Activated T-cell treated with anti-CD3 and anti-CD28 coated beads, Interleukin-2, amount 50 U/mL, for 72 hours (primary cell): ENCODE results near the gene LTB4R. TPM values are rescaled to one million over a fixed set of nuclear protein-coding genes. Genes with fewer than 3 reads are reported as not detected.

Experiments
- ATAC-seq, 2 donors: fragments of 150-1000 bp; cut with Tn5 transposase; replicated peaks in 1 of 2; 2 replicates each; pipeline ENCODE4 v1.10.0; 2021; ENCODE audit warnings: moderate library complexity in 2 of 2, mild to moderate bottlenecking in 1 of 2
- DNase-seq, 2 donors: peaks; one replicate each; pipeline ENCODE4 v3.0.0; 2021 to 2022; ENCODE audit warnings: mixed read lengths in 1 of 2
- H3K27ac Mint-ChIP-seq: one replicate; pipeline ENCODE4 v1.8.0; 2022; ENCODE audit warnings: mild to moderate bottlenecking, moderate library complexity, mixed read lengths
- H3K27me3 Mint-ChIP-seq: one replicate; pipeline ENCODE4 v1.8.0; 2022; ENCODE audit warnings: low read depth, mixed read lengths
- H3K36me3 Mint-ChIP-seq, 2 donors: one replicate each; pipeline ENCODE4 v1.8.0; 2022; ENCODE audit warnings: mixed read lengths in 2 of 2, mild to moderate bottlenecking in 1 of 2; ENCODE audit not compliant: insufficient read depth in 2 of 2
- H3K4me1 Mint-ChIP-seq: one replicate; pipeline ENCODE4 v1.8.0; 2022; ENCODE audit warnings: low read depth, mixed read lengths
- H3K4me3 Mint-ChIP-seq, 2 donors: one replicate each; pipeline ENCODE4 v1.8.0; 2022; ENCODE audit warnings: mild to moderate bottlenecking in 2 of 2, mixed read lengths in 2 of 2, moderate library complexity in 2 of 2
- H3K9me3 Mint-ChIP-seq, 2 donors: one replicate each; pipeline ENCODE4 v1.8.0; 2022; ENCODE audit warnings: mixed read lengths in 2 of 2
- total RNA-seq, 2 donors: library from RNA; stranded (reverse); gene quantifications; one replicate each; pipeline ENCODE4 v1.2.3, GENCODE V29; 2022

LTB4R gene
- total RNA-seq, 2 donors from 2014 or later = 27.1 to 28.5 TPM

DNA sequence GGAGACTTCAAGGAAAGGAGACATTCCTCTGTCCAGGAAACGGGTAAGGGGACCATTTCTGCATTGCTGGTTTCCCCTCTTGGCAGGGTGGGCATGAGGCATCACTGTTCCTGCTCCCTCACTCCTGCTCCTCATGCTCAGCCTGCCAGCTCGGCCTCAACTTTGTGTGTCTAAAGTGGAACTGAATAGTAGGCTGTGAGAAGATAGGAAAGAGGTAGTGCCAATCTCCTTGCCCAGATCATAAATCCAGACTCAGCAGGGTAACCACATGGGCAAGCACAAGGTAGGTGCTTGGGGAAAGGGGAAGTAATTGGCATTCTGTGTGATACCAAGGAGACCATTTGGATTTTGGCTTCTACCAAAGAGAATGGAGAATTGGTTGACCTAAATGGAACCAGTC, 2.6 kb downstream of the LTB4R start:
- Mint-ChIP-seq H3K4me3 (peak overlapping the region; percentile 17 to 86), H3K27me3 (no peaks in the 10 kb centered on the region), H3K9me3 (no peaks in the 10 kb centered on the region), H3K27ac (peak overlapping the region; percentile 22), H3K4me1 (peaks cover 71% of the 10 kb centered on the region), H3K36me3 (peaks cover 0 to 10% of the 10 kb centered on the region in 2 donors)
- ATAC-seq (no peak), DNase-seq (no peak)

DNA sequence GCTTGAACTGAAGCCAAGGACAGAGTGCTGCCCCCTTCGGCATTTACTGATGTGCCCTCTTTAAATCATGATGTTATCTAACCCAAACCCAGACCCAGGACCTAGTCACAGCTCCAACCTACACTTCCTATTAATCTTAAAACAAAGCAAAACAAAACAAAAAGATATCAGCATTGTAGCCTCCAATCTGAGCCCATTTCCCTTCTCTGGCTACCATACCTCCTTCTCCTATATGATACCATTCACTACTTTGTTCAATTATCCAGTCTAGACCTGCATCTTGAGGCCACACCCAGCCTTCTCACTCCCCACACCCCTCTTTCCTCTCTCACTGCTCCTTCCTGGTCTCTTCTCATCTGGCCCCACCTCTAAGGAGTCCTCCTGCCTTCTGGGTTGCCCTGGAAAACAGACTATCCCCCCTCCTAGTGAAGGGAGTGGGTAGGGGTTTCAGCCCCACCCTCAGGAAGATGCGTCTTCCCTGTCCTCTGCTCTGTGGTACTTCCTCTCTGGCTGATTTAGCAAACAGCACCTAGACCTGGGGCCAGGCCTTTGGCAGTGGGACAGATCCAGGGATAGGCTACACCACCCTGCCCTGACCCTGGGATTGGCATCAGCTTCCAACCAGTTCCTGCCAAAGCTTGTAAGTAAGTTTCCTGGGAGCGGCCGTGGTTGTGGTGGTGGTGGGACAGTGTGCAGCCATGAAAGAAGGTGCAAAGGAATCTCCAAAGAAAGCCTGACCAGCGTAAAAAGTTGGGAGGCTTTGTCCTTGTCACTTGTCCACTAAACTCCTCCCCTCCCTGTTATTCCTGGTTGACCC, 3.3 kb downstream of the LTB4R start:
- peaks cover 0 to 4% of the 10 kb centered on the region in 2 donors for H3K36me3 Mint-ChIP-seq
- ATAC-seq = no peak
- H3K27ac Mint-ChIP-seq = no peak overlapping the region
- H3K4me3 Mint-ChIP-seq = peak overlapping the region in 1 of 2 donors; percentile 42
- no peaks in the 10 kb centered on the region for H3K9me3 Mint-ChIP-seq
- no peak for DNase-seq
- peaks cover 65% of the 10 kb centered on the region for H3K4me1 Mint-ChIP-seq
- peaks cover 6% of the 10 kb centered on the region for H3K27me3 Mint-ChIP-seq

DNA sequence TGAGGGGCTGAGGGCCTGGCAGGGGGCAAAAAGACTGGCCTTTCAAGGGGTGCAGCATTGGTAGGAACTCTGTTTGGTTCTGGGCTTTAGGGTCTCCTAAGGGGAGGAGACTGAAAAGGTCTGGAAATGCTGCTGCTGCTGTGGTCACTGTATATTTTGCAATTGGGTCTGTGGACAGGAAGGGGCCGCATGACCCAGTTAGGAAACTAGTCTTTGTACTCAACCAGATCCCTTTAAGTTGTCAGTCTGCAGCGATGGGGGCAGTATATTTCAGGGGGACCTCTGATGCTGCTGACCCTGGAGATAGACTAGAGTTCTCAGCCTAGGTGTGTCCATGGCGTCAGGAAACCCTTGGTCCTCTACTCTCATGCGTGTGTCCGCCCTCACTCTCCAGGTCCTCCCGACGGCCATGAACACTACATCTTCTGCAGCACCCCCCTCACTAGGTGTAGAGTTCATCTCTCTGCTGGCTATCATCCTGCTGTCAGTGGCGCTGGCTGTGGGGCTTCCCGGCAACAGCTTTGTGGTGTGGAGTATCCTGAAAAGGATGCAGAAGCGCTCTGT, 4.0 kb downstream of the LTB4R start:
- Mint-ChIP-seq H3K4me3 (no peak overlapping the region), H3K27me3 (peaks cover 6% of the 10 kb centered on the region)

DNA sequence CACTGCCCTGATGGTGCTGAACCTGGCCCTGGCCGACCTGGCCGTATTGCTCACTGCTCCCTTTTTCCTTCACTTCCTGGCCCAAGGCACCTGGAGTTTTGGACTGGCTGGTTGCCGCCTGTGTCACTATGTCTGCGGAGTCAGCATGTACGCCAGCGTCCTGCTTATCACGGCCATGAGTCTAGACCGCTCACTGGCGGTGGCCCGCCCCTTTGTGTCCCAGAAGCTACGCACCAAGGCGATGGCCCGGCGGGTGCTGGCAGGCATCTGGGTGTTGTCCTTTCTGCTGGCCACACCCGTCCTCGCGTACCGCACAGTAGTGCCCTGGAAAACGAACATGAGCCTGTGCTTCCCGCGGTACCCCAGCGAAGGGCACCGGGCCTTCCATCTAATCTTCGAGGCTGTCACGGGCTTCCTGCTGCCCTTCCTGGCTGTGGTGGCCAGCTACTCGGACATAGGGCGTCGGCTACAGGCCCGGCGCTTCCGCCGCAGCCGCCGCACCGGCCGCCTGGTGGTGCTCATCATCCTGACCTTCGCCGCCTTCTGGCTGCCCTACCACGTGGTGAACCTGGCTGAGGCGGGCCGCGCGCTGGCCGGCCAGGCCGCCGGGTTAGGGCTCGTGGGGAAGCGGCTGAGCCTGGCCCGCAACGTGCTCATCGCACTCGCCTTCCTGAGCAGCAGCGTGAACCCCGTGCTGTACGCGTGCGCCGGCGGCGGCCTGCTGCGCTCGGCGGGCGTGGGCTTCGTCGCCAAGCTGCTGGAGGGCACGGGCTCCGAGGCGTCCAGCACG, 4.7 kb downstream of the LTB4R start:
- Mint-ChIP-seq H3K36me3 (peaks cover 0 to 4% of the 10 kb centered on the region in 2 donors), H3K27me3 (peaks cover 6% of the 10 kb centered on the region), H3K27ac (no peak overlapping the region), H3K4me1 (peaks cover 56% of the 10 kb centered on the region), H3K4me3 (no peak overlapping the region), H3K9me3 (no peaks in the 10 kb centered on the region)
- ATAC-seq (no peak), DNase-seq (no peak)

More for the DNA sequence above, 4.0 kb downstream of the LTB4R start:
- ATAC-seq = no peak
- H3K9me3 Mint-ChIP-seq = no peaks in the 10 kb centered on the region
- H3K4me1 Mint-ChIP-seq = peaks cover 57% of the 10 kb centered on the region
- H3K27ac Mint-ChIP-seq = no peak overlapping the region
- no peak for DNase-seq
- peaks cover 0 to 4% of the 10 kb centered on the region in 2 donors for H3K36me3 Mint-ChIP-seq

DNA sequence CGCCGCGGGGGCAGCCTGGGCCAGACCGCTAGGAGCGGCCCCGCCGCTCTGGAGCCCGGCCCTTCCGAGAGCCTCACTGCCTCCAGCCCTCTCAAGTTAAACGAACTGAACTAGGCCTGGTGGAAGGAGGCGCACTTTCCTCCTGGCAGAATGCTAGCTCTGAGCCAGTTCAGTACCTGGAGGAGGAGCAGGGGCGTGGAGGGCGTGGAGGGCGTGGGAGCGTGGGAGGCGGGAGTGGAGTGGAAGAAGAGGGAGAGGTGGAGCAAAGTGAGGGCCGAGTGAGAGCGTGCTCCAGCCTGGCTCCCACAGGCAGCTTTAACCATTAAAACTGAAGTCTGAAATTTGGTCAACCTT, 5.3 kb downstream of the LTB4R start:
- H3K36me3 Mint-ChIP-seq = peaks cover 0 to 4% of the 10 kb centered on the region in 2 donors
- ATAC-seq = no peak
- no peak overlapping the region for H3K4me3 Mint-ChIP-seq
- H3K4me1 Mint-ChIP-seq = peaks cover 53% of the 10 kb centered on the region
- H3K27ac Mint-ChIP-seq = no peak overlapping the region
- H3K9me3 Mint-ChIP-seq = no peaks in the 10 kb centered on the region
- peaks cover 6% of the 10 kb centered on the region for H3K27me3 Mint-ChIP-seq
- no peak for DNase-seq

DNA sequence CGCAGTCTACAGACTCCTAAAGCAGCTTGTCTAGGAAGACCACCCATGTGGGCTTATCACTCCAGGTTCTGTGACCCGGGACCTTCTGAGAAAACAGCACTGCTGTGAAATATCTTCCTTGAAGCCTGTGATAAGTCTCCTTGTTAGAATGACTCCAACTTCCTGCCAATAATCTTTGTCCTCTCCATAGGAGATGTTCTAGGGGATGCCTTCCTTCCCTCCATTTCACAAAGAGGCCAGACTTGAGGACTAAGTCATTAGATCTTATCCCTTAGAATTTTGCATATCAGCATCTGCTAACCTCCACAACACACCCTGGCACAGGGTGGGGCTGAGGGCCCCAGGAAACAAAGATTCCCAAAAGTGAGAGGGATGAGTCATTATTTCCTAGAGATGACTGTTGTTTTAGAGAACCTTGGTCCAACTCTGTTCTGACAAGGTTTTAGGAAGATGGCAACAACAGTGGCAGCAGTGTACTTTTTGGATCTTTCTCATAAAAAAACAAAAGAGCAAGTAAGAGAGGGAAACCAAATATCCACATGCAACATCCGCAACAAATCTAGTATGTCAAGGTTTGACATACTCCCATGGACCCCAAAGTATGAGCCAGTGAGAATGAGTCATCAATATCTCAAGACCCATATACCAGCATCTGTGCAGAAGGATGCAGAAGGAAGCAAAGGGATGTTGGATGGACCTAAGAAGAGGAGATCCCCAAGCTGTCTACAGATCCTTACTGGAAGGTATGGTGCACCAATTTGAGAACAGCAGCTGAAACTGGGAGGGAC, 6.0 kb downstream of the LTB4R start:
- Mint-ChIP-seq H3K9me3 (no peaks in the 10 kb centered on the region), H3K27me3 (peaks cover 6% of the 10 kb centered on the region), H3K36me3 (peaks cover 0 to 4% of the 10 kb centered on the region in 2 donors), H3K27ac (peak overlapping the region; percentile 16), H3K4me1 (peaks cover 45% of the 10 kb centered on the region), H3K4me3 (peak overlapping the region in 1 of 2 donors; percentile 40)
- ATAC-seq = peak in 1 of 2 donors; percentile 50
- no peak for DNase-seq

DNA sequence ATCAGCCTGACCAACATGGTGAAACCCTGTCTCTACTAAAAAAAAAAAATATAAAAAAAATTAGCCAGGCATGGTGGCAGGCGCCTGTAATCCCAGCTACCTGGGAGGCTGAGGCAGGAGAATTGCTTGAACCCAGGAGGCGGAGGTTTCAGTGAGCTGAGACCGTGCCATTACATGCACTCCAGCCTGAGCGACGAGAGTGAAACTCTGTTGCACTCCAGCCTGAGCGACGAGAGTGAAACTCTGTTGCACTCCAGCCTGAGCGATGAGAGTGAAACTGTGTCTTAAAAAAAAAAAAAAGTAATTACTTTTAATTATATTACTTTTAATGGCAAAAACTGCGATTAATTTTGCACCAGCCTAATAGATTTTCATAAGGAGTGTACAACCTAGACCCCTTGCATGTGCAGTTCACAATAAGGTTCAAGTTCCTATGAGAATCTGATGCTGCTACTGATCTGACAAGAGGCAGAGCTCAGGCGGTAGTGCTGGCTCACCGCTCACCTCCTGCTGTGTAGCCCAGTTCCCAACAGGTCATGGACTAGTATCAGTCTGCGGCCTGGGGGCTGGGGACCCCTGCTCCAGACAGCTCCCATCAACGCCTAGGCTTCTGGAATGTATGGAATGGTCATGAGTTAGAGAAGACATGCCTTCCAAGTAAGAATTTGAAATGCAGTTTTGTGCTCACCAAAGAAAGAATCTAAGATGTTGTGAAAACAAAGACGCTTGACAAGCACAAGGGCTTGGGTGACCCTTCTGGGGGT, 10.1 kb downstream of the LTB4R start:
- Mint-ChIP-seq H3K27ac (no peak overlapping the region), H3K36me3 (no peaks in the 10 kb centered on the region), H3K9me3 (no peaks in the 10 kb centered on the region), H3K27me3 (peaks cover 6% of the 10 kb centered on the region), H3K4me3 (no peak overlapping the region), H3K4me1 (peaks cover 15% of the 10 kb centered on the region)
- no peak for ATAC-seq
- no peak for DNase-seq

DNA sequence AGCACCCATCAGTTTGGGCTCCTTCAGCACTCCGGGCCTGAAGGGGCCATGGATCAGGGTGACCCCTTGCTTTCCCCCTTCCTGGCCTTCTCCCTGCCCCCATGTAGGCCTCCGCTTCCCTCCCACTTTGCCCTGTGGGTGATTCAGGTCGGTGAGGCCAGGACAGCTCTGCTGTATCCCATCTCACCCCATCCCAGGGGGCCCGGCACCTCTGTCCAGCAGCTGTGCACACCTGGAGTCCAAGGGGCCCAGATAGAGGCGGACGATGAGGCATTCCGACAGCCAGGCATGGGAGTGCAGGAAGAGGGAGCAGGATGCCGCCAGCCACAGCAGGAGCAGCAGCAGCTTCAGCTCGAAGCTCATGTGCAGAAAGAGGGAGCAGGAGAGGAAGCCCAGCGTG, 11.4 kb downstream of the LTB4R start:
- H3K4me1 Mint-ChIP-seq = peaks cover 9% of the 10 kb centered on the region
- ATAC-seq = no peak
- no peaks in the 10 kb centered on the region for H3K36me3 Mint-ChIP-seq

DNA sequence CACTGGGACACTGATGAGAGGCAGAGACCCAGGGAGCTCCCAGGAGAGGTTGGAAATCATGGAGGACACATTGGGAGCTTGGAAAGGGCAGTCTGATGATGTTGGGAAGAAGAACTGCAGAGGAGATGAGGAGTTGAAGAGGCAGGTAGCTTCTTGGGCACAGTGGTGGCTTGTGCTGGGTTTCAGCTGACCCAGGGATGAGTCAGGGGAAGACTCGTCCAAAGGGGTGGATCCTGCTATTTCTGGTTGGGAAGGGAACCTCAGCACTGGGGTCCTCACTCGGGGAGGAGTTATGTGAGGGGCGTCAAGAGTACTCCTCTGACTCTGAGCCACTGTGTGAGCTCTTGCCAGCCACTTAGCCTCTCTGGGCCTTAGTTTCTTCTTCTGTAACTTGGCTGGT, 12.0 kb downstream of the LTB4R start:
- DNase-seq = no peak
- Mint-ChIP-seq H3K36me3 (no peaks in the 10 kb centered on the region), H3K4me3 (no peak overlapping the region), H3K27ac (no peak overlapping the region), H3K9me3 (no peaks in the 10 kb centered on the region), H3K27me3 (peaks cover 6% of the 10 kb centered on the region), H3K4me1 (peaks cover 6% of the 10 kb centered on the region)
- no peak for ATAC-seq

More for the DNA sequence above, 11.4 kb downstream of the LTB4R start:
- Mint-ChIP-seq H3K4me3 (no peak overlapping the region), H3K27me3 (peaks cover 6% of the 10 kb centered on the region), H3K9me3 (no peaks in the 10 kb centered on the region), H3K27ac (no peak overlapping the region)
- no peak for DNase-seq

DNA sequence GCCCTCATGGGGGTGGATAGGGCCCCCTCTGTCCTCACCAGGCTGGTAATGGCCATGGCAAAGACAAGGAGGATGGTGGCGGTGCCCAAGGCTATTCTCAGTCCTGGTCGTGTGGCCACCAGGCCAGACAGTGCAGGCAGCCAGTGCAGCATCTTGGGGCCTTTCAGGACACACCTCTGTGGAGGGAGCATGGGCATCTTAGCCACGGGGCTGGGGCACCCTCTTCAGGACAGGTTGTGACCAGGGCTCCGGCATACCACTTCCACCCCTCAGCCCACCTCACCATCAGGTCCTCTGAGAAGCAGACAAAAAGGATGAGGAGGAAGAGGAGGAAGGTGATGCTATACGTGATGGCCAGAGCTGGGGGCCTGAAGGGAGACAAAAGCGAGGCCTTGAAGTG, 12.7 kb downstream of the LTB4R start:
- Mint-ChIP-seq H3K9me3 (no peaks in the 10 kb centered on the region), H3K27me3 (peaks cover 6% of the 10 kb centered on the region), H3K36me3 (no peaks in the 10 kb centered on the region), H3K27ac (no peak overlapping the region), H3K4me3 (no peak overlapping the region), H3K4me1 (peaks cover 11% of the 10 kb centered on the region)
- no peak for DNase-seq
- ATAC-seq = no peak

DNA sequence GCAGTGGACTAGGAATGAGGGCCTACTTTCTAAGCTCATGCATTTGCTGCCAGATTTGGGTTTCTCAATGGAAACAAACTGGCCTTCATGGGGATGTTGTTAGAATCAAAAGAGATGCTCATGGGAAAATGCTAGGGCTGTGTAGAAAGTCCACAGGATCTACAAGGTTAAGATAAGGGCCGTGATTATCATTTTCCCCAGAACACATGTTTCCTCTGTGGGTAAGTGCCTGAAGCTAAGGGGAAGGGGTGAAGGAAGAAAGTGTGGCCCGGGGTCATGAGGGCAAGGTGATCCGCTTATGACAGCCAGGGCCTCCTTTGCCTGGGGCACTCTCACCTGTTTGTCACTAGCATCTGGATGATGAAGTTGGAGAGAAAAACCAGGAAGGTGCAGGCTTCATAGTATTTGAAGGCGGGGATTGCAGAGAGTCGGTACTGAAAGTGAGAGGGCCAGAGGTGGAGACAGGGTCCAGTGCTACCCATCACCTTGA, 13.8 kb downstream of the LTB4R start:
- Mint-ChIP-seq H3K27ac (no peak overlapping the region), H3K4me3 (no peak overlapping the region), H3K27me3 (no peaks in the 10 kb centered on the region), H3K36me3 (no peaks in the 10 kb centered on the region), H3K9me3 (no peaks in the 10 kb centered on the region), H3K4me1 (peaks cover 21% of the 10 kb centered on the region)
- no peak for ATAC-seq
- DNase-seq = no peak

DNA sequence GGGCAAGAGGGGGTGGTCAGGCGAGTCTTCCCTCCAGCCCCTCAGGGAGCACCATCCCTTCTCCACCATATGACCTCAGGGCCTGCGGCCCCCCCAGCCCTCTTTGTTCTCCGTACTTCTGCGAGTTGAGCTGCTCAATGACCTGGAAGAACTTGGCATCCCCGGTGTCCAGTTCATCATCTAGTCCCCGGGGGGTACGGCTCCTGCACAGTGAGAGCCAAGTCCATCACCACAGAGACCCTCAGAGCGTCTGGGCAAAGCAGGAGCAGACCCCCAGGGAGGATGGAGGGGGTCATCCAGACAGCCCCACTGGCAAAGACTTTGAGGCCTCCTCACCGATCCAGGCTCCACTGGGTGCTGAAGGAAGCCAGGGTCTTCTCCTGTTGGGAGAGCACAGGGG, 14.7 kb downstream of the LTB4R start:
- ATAC-seq (no peak), DNase-seq (no peak)
- Mint-ChIP-seq H3K4me3 (no peak overlapping the region), H3K4me1 (peaks cover 22% of the 10 kb centered on the region), H3K27ac (no peak overlapping the region), H3K27me3 (peaks cover 2% of the 10 kb centered on the region), H3K9me3 (no peaks in the 10 kb centered on the region), H3K36me3 (no peaks in the 10 kb centered on the region)
